Pons (tissue), 1 donor: ENCODE data around the gene STXBP1.

Experiments
- DNase-seq: peaks from one replicate; pipeline ENCODE4 v3.0.0-alpha.2; 2016; ENCODE audit warnings: low spot score

STXBP1 gene

DNA sequence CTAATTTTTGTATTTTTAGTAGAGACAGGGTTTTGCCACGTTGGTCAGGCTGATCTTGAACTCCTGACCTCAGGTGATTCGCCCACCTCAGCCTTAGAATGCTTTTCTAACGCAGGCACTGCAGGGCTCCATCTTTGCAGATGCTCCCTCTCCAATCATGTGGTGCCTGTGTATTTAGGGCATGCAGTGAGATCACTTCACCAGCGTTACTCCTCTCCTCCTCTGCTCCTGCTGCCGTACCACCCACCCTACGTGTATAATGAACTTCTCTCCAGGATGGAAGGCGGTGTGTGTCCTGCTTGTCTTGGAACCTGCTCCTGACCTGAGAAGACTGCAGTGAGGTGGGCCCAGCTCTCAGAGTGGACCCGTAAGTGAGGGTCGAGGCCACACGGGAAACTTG is 81.1 kb downstream of the STXBP1 start:
- no peak for DNase-seq

GRCh38 chr9:127693697-127694096 is 81.6 kb downstream of the STXBP1 start:
- DNase-seq = no peak

DNA sequence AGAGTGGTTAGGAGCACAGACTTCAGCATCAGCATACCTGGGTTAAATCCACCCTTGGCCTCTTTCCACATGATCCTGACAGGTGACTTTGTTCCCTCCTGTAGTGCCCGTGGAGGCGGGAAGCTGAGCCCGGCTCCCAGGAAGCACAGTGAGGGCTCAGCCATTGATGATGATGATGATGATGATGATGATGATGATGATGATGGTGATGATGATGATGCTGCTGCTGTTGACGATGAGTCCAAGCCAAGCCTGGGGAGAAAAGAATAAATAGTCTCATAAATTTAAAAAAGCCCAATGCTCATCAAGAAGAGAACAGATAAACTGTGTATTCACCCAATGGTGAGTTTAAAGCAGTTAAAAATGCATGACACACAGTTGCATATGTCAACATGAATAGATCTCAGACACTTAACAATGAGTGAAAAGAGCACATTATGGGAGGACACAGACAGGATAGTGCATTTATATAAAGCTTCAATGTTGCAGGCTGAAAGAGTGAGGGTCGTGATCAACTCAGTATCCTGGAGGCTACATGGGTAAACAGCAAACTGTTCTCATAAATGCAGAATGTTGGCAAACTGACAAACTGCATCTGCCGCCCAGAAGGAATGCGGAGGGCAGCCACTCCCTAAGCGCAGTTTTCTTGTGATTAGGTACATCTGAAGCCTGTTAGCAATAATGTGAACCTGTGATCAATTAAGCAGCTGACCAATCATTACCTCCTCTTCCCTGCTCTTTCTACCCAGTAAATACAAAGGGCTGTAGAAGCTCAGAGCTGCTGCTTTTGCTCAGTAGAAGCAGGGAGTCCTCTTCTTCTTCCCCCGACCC is 83.0 kb downstream of the STXBP1 start:
- no peak for DNase-seq

DNA sequence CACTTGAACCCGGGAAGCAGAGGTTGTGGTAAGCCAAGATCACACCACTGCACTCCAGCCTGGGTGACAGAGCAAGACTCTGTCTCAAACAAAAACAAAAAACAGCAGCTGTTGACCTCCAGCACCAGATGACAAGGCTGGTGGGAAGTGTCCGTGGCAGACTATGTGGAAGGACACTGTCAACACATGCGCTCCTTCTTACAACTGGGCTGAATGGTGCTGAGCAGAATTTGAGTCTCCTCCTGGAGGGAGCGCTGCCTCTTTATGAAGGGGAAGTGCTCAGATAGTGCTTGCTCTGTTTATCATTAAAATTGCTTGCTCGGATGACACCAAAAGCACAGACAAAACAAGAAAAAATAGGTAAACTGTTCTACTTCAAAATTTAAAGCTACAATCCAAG is 85.5 kb downstream of the STXBP1 start:
- DNase-seq = no peak

DNA sequence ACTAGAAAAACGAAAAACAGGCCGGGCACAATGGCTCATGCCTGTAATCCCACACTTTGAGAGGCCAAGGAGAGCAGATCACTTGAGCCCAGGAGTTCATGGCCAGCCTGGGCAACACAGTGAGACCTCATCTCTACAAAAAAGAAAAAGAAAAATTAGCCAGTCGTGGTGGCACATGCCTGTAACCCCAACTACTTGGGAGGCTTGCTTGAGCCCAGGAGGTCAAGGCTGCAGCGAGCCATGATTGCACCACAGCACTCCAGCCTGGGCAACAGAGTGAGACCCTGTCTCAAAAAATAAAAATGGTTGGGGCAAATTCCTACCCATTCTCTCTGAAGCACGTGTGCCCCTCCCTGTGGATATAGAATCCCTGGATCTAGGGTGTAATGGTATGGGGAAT is 86.3 kb downstream of the STXBP1 start:
- no peak for DNase-seq

- peak; percentile 98 for DNase-seq
Observed at GRCh38 chr9:127698985-127699670, 87.1 kb downstream of the STXBP1 start.

GRCh38 chr9:127700140-127700539 is 88.1 kb downstream of the STXBP1 start:
- no peak for DNase-seq

DNA sequence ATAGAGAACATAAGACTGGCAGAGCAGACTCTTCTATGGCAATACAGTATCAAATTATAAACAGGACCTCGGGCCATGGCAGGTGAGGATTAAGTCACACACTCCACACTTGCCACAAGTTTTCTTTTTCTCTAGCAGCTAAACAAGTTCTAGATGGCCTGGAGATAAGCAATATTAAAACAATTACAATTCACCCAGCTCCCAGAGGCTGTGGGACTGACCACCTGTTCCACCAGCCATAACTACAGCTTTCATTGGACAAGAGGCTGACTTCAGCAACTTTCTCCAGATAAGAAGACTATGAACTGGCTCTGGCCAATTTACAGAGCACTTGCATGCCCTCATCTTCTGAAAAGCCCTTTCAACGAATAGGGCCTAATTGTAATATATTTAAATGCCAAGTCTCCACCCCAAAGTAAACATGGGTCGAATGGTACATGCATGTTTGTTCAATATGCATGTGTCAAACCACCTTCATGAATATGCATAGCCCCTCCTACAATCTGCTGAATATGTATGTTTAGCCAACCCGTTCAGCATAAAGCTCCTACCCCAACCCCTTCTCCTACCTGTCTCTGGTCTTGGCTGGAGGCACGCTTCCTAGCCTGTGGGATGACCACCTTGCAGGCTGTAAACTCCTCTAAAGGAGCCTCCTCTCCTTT is 88.6 kb downstream of the STXBP1 start:
- DNase-seq = no peak

DNA sequence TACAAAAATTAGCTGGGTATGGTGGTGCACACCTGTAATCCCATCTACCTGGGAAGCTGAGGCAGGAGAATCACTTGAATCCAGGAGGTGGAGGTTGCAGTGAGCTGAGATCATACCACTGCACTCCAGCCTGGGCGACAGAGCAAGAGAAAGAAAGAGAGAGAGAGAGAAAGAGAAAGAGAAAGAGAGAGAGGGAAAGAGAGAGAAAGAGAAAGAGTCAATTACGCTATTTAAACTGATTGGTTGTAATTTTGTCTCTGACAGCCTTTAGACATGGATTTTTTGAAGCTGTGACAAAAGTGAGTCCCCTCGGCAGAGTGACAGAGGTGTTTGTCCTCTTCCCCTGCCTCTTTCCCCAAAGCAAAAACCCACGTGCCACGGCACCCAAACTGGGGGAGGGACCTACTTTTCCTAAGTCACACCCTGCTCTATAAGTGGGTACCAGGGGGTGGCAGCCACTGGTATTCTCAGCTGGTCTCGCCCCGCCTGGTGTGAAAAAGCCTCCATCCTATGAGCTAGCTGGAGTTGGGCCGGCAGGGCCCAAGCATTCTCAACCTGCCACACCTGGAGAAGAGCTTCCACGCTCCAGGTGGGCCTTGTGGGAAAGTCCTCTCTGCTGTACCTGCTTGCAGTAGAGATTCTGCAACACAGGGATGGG is 91.3 kb downstream of the STXBP1 start:
- DNase-seq = no peak

DNA sequence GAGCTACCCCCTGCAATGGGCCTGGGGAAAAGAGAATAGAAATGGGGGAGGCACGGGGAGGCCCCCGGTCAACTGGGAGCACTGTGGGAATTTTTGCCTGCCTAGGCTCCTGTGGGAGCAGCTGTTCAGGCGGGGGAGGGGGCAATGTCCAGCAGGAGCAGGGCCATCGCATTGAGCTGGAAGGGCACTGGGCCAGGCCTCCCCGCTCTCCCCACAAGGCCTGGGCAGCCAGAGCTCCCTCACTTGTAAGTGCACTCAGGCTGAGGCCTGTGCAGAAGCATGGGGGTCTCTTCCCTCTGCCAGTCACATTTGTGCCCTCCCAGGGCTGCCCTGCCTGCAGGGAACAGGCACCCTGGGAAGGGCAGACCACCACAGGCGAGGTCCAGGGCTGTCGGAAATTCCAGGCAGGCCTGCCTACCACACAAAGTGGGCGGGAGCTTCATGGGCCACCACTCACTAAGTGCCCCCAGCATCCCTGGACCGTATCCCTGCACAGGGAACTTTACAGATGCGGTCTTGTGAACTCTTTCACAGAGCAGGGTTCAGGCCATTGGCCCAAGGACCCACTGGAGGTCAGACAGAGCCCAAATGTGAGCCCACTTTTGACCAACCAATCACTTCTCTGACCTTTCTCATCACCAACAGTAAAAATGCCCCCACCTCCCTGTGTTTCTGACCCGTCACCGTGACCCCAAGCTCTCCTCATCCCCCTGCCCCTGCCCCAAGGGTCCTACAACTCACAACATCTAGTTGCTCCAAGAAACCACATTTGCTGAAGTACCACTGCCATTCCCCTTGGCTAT is 93.7 kb downstream of the STXBP1 start:
- DNase-seq = no peak

GRCh38 chr9:127706836-127707241 is 94.8 kb downstream of the STXBP1 start, which contains the start of gene CFAP157:
Gene CFAP157 (plus strand): TSS chr9:127706988. CDS start chr9:127707032, 44 bp downstream.
- no peak for DNase-seq

GRCh38 chr9:127707766-127708165 is 95.7 kb downstream of the STXBP1 start:
- no peak for DNase-seq

DNA sequence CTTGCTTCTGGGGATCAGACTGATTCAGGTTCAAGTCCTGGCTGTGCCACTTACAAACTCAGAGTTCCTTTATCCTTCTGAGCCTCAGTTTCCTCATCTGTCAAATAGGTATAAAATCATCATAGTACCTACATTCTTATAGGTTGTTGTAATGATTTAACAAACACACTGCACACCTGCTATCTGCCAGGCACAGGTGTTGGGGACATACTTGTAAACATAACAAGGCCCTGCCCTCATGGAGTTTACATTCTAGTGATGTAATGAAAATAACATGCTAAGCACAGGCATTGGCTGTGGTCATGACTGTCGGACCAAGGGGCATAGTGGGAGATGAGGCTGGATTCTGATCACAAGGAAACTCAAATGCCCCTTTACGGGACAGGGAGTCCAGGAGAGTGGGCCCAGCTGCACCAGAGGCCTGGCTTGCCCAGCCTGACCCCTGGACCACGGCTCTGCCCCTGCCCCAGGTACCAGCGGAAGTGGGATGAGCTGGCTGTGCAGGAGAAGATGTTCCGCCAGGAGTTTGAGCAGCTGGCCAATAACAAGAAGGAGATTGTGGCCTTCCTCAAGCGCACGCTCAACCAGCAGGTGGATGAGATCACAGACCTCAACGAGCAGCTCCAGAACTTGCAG is 97.0 kb downstream of the STXBP1 start:
- no peak for DNase-seq

- DNase-seq = no peak
Observed at GRCh38 chr9:127710204-127710783, 98.2 kb downstream of the STXBP1 start.

DNA sequence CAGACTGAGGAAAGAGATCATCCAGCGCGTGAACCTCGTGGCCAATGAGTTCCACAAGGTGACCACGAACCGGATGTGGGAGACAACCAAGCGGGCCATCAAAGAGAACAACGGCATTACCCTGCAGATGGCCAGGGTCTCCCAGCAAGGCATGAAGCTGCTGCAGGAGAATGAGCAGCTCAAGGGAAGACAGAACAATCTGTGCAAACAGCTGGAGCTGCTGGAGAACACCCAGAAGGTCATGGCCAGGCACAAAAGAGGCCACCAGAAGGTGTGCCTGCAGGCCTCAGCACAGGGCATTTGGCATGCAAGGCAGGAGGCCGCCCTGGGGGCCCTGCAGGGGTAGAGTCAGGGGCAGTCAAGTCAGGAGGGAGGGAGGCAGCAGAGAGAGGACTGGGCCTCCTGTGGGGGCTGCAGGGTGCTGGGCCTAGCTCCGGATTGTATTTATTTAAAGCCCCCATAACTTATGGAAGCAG is 99.2 kb downstream of the STXBP1 start:
- no peak for DNase-seq

DNA sequence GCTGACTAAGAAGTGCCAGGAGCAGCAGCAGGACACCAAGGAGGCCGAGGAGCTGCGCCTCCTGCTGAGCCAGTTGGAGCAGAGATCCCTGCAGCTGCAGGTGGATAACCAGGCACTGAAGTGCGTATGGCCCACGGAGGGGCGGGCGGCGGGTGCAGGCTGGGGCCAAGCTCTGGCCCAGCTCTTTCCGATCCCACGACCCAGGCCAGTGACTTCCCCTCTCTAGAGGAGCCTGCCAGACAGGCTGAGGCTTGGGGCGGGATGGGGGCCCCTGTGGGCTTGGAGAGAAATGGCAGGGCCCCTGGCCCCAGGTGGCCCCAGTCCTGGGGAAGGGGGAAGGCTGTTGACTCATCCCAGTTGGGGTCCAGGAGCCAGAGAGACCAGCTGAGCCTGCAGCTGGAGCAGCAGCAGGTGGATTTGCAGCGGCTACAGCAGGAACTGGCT is 99.8 kb downstream of the STXBP1 start:
- DNase-seq = no peak

- no peak for DNase-seq
Observed at GRCh38 chr9:127712371-127712770, 100.3 kb downstream of the STXBP1 start.

DNA sequence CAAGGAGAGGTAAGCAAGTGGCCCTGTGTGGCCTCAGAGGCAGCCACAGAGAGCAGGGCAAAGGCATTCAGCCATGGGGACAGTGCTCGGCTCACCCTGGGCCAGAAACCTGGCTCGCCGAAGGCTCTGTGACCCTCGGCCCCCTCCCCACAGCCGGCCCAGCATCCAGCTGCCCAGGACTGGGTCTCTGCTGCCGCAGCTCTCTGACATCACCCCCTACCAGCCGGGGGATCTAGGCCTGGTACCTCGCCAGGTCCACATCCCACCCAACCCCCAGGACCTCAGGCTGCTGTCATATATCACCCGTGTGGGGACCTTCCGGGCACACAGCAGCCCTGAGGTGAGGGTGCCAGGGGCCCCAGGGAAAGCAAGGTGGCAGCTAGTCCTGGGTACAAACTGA is 100.8 kb downstream of the STXBP1 start:
- no peak for DNase-seq

GRCh38 chr9:127714020-127714750 is 102.1 kb downstream of the STXBP1 start:
- no peak for DNase-seq
